GM10248 (cell line): Measurements from ENCODE around the gene ARHGAP18.

Experiments
- CTCF ChIA-PET: fragments of 300-600 bp; sonication (Branson Sonifier 250); formaldehyde crosslinking; extraction: SDS; loops from one replicate; lab custom pipeline; 2021; ENCODE audit warnings: antibody characterized with exemption; lab: Yijun Ruan, JAX
- POLR2A ChIA-PET: fragments of 350-650 bp; sonication (Branson Sonifier 250); formaldehyde crosslinking; extraction: SDS; loops from one replicate; lab custom pipeline; 2020; ENCODE audit warnings: antibody characterized with exemption; lab: Yijun Ruan, JAX
- DNase-seq: peaks from one replicate; pipeline ENCODE4 v3.0.0; 2012; ENCODE audit errors: extremely low spot score
- CTCF ChIP-seq: IDR thresholded peaks from 2 replicates; pipeline ENCODE4 v1.5.1; 2012; ENCODE audit warnings: mild to moderate bottlenecking, low read depth; ENCODE audit errors: extremely low read depth, missing control alignments, control extremely low read depth

ARHGAP18 gene

GRCh38 chr6:129679275-129679674 lies 30.7 kb downstream of the ARHGAP18 start:
- no peak for DNase-seq
- ChIA-PET CTCF (interaction anchor here (1.6 kb wide), 1 partner anchor 81 kb away, joined by 4 read pairs; no protein-coding TSS in a partner anchor), POLR2A (no interaction called here)
- no peak for TF ChIP-seq CTCF

DNA sequence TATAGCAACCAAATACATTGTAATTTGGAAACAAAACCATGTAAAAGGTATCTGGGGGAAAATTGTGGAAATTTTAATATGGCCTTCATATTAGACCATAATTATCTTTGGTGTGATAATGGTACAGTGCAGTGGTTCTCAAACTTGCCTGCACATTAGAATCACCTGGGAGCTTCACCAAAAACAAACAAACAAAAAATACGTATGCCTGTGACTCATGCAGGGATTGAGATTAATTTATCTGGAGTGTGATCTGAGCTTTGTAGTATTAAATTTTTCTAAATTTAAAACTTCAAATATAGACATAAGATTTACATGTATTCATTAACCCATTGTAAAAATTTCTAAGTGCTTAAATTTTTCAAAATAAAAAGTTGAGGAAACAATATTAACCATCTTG lies 31.5 kb downstream of the ARHGAP18 start:
- DNase-seq = no peak
- ChIA-PET POLR2A (interaction anchor here (0.5 kb wide), 1 partner anchor 37 kb away, joined by 3 read pairs; no protein-coding TSS in a partner anchor), CTCF (interaction anchor here (0.7 to 1.6 kb wide), 5 partner anchors 10 to 80 kb away, joined by 3 to 4 read pairs (median 3); no protein-coding TSS in a partner anchor)
- TF ChIP-seq CTCF = no peak

- POLR2A ChIA-PET = interaction anchor here (0.5 to 0.6 kb wide), 2 partner anchors 28 to 38 kb away, joined by 3 read pairs; no protein-coding TSS in a partner anchor
- TF ChIP-seq CTCF = no peak
- CTCF ChIA-PET = interaction anchor here (0.6 to 3.1 kb wide), 8 partner anchors 9 to 80 kb away, joined by 3 to 10 read pairs (median 3); partner anchors contain the start of gene ARHGAP18
- DNase-seq = no peak
These were observed 32.2 kb downstream of the ARHGAP18 start for GRCh38 chr6:129677620-129678325.

- ChIA-PET CTCF (interaction anchor here (0.8 to 3.1 kb wide), 9 partner anchors 8 to 81 kb away, joined by 3 to 10 read pairs (median 5); partner anchors contain the start of gene ARHGAP18), POLR2A (interaction anchor here (0.6 kb wide), 1 partner anchor 52 kb away, joined by 4 read pairs; no protein-coding TSS in a partner anchor)
- TF ChIP-seq CTCF = no peak
- DNase-seq = no peak
These were observed 34.1 kb downstream of the ARHGAP18 start for GRCh38 chr6:129675669-129676472.

DNA sequence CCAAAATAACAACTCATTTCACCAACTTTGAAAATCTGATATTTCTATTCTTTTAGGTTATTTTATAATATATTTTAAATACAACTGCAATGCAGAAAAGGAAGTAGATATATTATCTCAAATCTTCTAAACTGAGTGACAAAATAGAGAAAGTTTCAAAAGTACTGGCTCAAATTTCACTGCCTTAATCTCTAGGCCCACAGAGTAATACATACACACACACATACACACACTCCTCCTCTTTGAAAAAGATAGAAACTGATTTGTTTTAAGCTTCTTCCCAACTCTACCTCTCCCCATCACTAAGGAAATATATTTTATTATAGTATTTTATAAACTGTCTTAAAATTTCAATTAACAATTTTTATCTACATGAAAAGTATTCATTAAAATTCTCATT lies 36.2 kb downstream of the ARHGAP18 start:
- ChIA-PET POLR2A (no interaction called here), CTCF (interaction anchor here (1.3 to 5.6 kb wide), 4 partner anchors 9 to 25 kb away, joined by 3 to 46 read pairs (median 22); no protein-coding TSS in a partner anchor)
- no peak for TF ChIP-seq CTCF
- DNase-seq = no peak
